Spleen (tissue), 11 donors: ENCODE results near the gene ACTN4. TPM values are rescaled to one million over a fixed set of nuclear protein-coding genes. Genes with fewer than 3 reads are reported as not detected.
"Not testable (repeated sequence)": the region's sequence is repeated elsewhere in the genome, so short reads cannot be mapped to it uniquely, and the experiment has no call there.

Experiments used
- DNase-seq: peaks from one replicate; pipeline ENCODE4 v3.0.0-alpha.2; 2020
- H3K27ac ChIP-seq, 8 donors: fragments of 200-600 bp; sonication (generic) in 7 of 8; 1 replicate in 4 of 8; 2 replicates in 4 of 8; pipeline versions ENCODE4 v1.5.0 to v1.8.0; 2016 to 2021; ENCODE audit warnings: inconsistent platforms in 4 of 8, mild to moderate bottlenecking in 4 of 8, moderate library complexity in 1 of 8
- H3K27me3 ChIP-seq, 7 donors: fragments of 200-600 bp; sonication (generic) in 6 of 7; replicated peaks in 1 of 7; 1 replicate in 4 of 7; 2 replicates in 3 of 7; pipeline versions ENCODE4 v1.5.0 to v1.8.0; 2016 to 2021; ENCODE audit warnings: inconsistent platforms in 3 of 7, mild to moderate bottlenecking in 1 of 7
- H3K36me3 ChIP-seq, 6 donors: fragments of 200-600 bp; sonication (generic) in 5 of 6; 1 replicate in 4 of 6; 2 replicates in 2 of 6; pipeline versions ENCODE4 v1.5.0 to v1.8.0; 2016 to 2021; ENCODE audit warnings: inconsistent platforms in 2 of 6
- H3K4me1 ChIP-seq, 6 donors: fragments of 200-600 bp; sonication (generic) in 5 of 6; 1 replicate in 3 of 6; 2 replicates in 3 of 6; pipeline versions ENCODE4 v1.5.0 to v1.8.0; 2016 to 2021; ENCODE audit warnings: inconsistent platforms in 3 of 6
- H3K4me3 ChIP-seq, 8 donors: fragments of 200-600 bp; sonication (generic) in 7 of 8; 1 replicate in 4 of 8; 2 replicates in 4 of 8; pipeline versions ENCODE4 v1.5.0 to v1.8.0; 2016 to 2021; ENCODE audit warnings: inconsistent platforms in 4 of 8, mild to moderate bottlenecking in 4 of 8, moderate library complexity in 2 of 8
- H3K9me3 ChIP-seq, 8 donors: fragments of 200-600 bp; sonication (generic) in 7 of 8; 1 replicate in 4 of 8; 2 replicates in 4 of 8; pipeline versions ENCODE4 v1.5.0 to v1.8.0; 2016 to 2021; ENCODE audit warnings: inconsistent platforms in 4 of 8
- CTCF ChIP-seq, 11 experiments: fragments of 200-600 bp in 7 of 11; fragments of 450-650 bp in 4 of 11; sonication (generic) in 4 of 11; IDR thresholded peaks in 8 of 11; conservative IDR thresholded peaks in 3 of 11; 1 replicate in 7 of 11; 2 replicates in 4 of 11; pipeline versions ENCODE4 v1.4.0 to v1.8.0; 2016 to 2021; ENCODE audit warnings: antibody characterized with exemption in 11 of 11, inconsistent platforms in 4 of 11, mild to moderate bottlenecking in 1 of 11
- POLR2A ChIP-seq, 3 donors: fragments of 450-650 bp; IDR thresholded peaks; one replicate each; pipeline ENCODE4 v1.5.1; 2017; ENCODE audit warnings: antibody characterized with exemption in 3 of 3, mild to moderate bottlenecking in 1 of 3
- POLR2AphosphoS5 ChIP-seq, 3 donors: sonication (generic); formaldehyde crosslinking; IDR thresholded peaks; one replicate each; pipeline ENCODE4 v1.5.1; 2017; ENCODE audit warnings: antibody characterized with exemption in 3 of 3
- WGBS, 5 donors: extraction: QIAGEN DNeasy Blood & Tissue Kit in 3 of 5; methylation state at CpG; one replicate each; pipeline versions ENCODE4 v1.1.5 to v1.1.7; 2013 to 2018; 5-methylcytosine and 5-hydroxymethylcytosine counted together
- intact Hi-C: fragments of 100-400 bp; cut with DNase I; formaldehyde crosslinking; loops from one replicate; pipeline ENCODE4 v1.15.0; 2023; ENCODE audit warnings: low total_unique reads
- polyA plus RNA-seq, 3 donors: library from polyadenylated mRNA; stranded (reverse); fragments of 200-250 nt; gene quantifications; one replicate each; pipeline ENCODE4 v1.2.1, GENCODE V29; 2013
- total RNA-seq, 7 donors: library from RNA; depleted of rRNA in 3 of 7; stranded (reverse); fragments of >200 nt in 3 of 7; fragmentation: NEBNext Ultra II Directional in 4 of 7; extraction: Animal tissue kit (Norgen Biotek cat#: 25700) in 4 of 7; gene quantifications; one replicate each; pipeline versions ENCODE4 v1.1.0 to v1.2.1, GENCODE V29; 2016 to 2021
- donor health status: healthy with polysubstance abuse.
- donor health status: DM: no; HTN: no; CAD: no; lungs with moderate emphysema.
- donor health status: DM: no; HTN: no; CAD: no.
- donor health status: Bipolar disorder and iron deficiency.
- donor health status: healthy.
- donor health status: DM: no; HTN: no; CAD: no.
- donor health status: DM: yes; HTN: yes; CAD: no.

The ACTN4 gene
- total and polyA plus RNA-seq, 10 donors = 39.3 to 621 (median 408) TPM

GRCh38 chr19:38763795-38764220 lies 116.4 kb downstream of the ACTN4 start:
- intact Hi-C loops = no loop called here
- no peak overlapping the region for H3K27ac ChIP-seq
- DNase-seq = no peak
- TF ChIP-seq POLR2AphosphoS5 (IDR thresholded peaks at IDR 0.05) = no peak
- no peak for TF ChIP-seq CTCF (IDR thresholded peaks at IDR 0.05 in 8 of 11, conservative IDR thresholded peaks at IDR 0.05 in 3 of 11)
- no peak for TF ChIP-seq POLR2A (IDR thresholded peaks at IDR 0.05)
- H3K4me3 ChIP-seq = no peak overlapping the region
- no peaks in the 10 kb centered on the region for H3K9me3 ChIP-seq
- H3K27me3 ChIP-seq = no peaks in the 10 kb centered on the region
- H3K36me3 ChIP-seq = no peaks in the 10 kb centered on the region
- 93 to 99% (median 96%) methylated on average over 3 of the region's 3 CpGs for WGBS, 5 donors
- H3K4me1 ChIP-seq = peaks cover 0 to 8% (median 0%) of the 10 kb centered on the region in 6 donors

- H3K27ac ChIP-seq = no peak overlapping the region
- TF ChIP-seq POLR2A (IDR thresholded peaks at IDR 0.05) (no peak), POLR2AphosphoS5 (IDR thresholded peaks at IDR 0.05) (no peak), CTCF (IDR thresholded peaks at IDR 0.05 in 8 of 11, conservative IDR thresholded peaks at IDR 0.05 in 3 of 11) (no peak)
- H3K36me3 ChIP-seq = no peaks in the 10 kb centered on the region
- no peak for DNase-seq
- no peaks in the 10 kb centered on the region for H3K27me3 ChIP-seq
- intact Hi-C loops = no loop called here
- 96 to 98% (median 97%) methylated on average over 2 of the region's 2 CpGs for WGBS, 5 donors
- peaks cover 0 to 15% (median 12%) of the 10 kb centered on the region in 6 donors for H3K4me1 ChIP-seq
- no peak overlapping the region for H3K4me3 ChIP-seq
- no peaks in the 10 kb centered on the region for H3K9me3 ChIP-seq
Observed at GRCh38 chr19:38765214-38765613, 117.8 kb downstream of the ACTN4 start.

GRCh38 chr19:38766276-38767047 lies 119.0 kb downstream of the ACTN4 start:
- WGBS, 5 donors = 85 to 94% (median 89%) methylated on average over 10 of the region's 10 CpGs
- peak; percentile 7 for DNase-seq
- intact Hi-C loops = no loop called here
- no peak overlapping the region for H3K4me3 ChIP-seq
- H3K36me3 ChIP-seq = no peaks in the 10 kb centered on the region
- no peak overlapping the region for H3K27ac ChIP-seq
- H3K4me1 ChIP-seq = peaks cover 0 to 15% (median 12%) of the 10 kb centered on the region in 6 donors
- no peak for TF ChIP-seq POLR2AphosphoS5 (IDR thresholded peaks at IDR 0.05)
- TF ChIP-seq POLR2A (IDR thresholded peaks at IDR 0.05) = no peak
- TF ChIP-seq CTCF (IDR thresholded peaks at IDR 0.05 in 8 of 11, conservative IDR thresholded peaks at IDR 0.05 in 3 of 11) = no peak
- no peaks in the 10 kb centered on the region for H3K9me3 ChIP-seq
- H3K27me3 ChIP-seq = no peaks in the 10 kb centered on the region

GRCh38 chr19:38769635-38770211 lies 122.3 kb downstream of the ACTN4 start:
- Histone ChIP-seq H3K4me1 (peaks cover 0 to 20% (median 12%) of the 10 kb centered on the region in 6 donors), H3K9me3 (no peaks in the 10 kb centered on the region), H3K4me3 (peak overlapping the region; percentile 23 to 68 (median 39)), H3K27ac (peak overlapping the region; percentile 63 to 89 (median 83)), H3K36me3 (no peaks in the 10 kb centered on the region), H3K27me3 (no peaks in the 10 kb centered on the region)
- WGBS, 5 donors = 3 to 10% (median 7%) methylated on average over 36 to 42 of the region's 42 CpGs
- intact Hi-C loops = loop anchor here (10.0 kb wide), 1 partner anchor 55 kb away; no protein-coding TSS in a partner anchor
- no peak for TF ChIP-seq POLR2A (IDR thresholded peaks at IDR 0.05)
- TF ChIP-seq POLR2AphosphoS5 (IDR thresholded peaks at IDR 0.05) = peak; percentile 92 to 97 (median 93)
- TF ChIP-seq CTCF (IDR thresholded peaks at IDR 0.05 in 8 of 11, conservative IDR thresholded peaks at IDR 0.05 in 3 of 11) = peak; percentile 92 to 99 (median 98)
- DNase-seq = peak; percentile 99

GRCh38 chr19:38770228-38770948 lies 122.9 kb downstream of the ACTN4 start:
- WGBS, 5 donors = 1 to 8% (median 5%) methylated on average over 10 to 27 of the region's 58 CpGs; no CpG with 5 or more reads in 1 of the 5 donors
- H3K4me3 ChIP-seq = peak overlapping the region; percentile 23 to 68 (median 39)
- H3K27ac ChIP-seq = peak overlapping the region; percentile 63 to 89 (median 83)
- intact Hi-C loops = loop anchor here (10.0 kb wide), 1 partner anchor 54 kb away; no protein-coding TSS in a partner anchor
- H3K27me3 ChIP-seq, DNase-seq, H3K9me3 ChIP-seq, H3K36me3 ChIP-seq: not testable (repeated sequence)
- H3K4me1 ChIP-seq = peaks cover 0 to 20% (median 12%) of the 10 kb centered on the region in 6 donors

GRCh38 chr19:38770949-38771275 lies 123.5 kb downstream of the ACTN4 start:
- Histone ChIP-seq H3K4me1 (peaks cover 0 to 20% (median 12%) of the 10 kb centered on the region in 6 donors), H3K27ac (peak overlapping the region in 1 of 8 donors; percentile 52)
- H3K4me3 ChIP-seq, H3K36me3 ChIP-seq, H3K27me3 ChIP-seq, H3K9me3 ChIP-seq, DNase-seq: not testable (repeated sequence)
- 0 to 56% (median 48%) methylated on average over 1 of the region's 22 CpGs; no CpG with 5 or more reads in 1 of the 5 donors for WGBS, 5 donors
- intact Hi-C loops = loop anchor here (10.0 kb wide), 1 partner anchor 54 kb away; no protein-coding TSS in a partner anchor
